ENCODE results near the gene NKAIN4.

NKAIN4 gene

GRCh38 chr20:63240004-63240403 lies 14.3 kb downstream of the NKAIN4 start:
- no peak for DNase-seq (ENCODE audit: low read depth, low spot score)
- H3K27ac ChIP-seq = no peak overlapping the region

GRCh38 chr20:63239431-63239830 lies 14.8 kb downstream of the NKAIN4 start:
- DNase-seq (ENCODE audit: low read depth, low spot score) = no peak
- no peak overlapping the region for H3K27ac ChIP-seq

GRCh38 chr20:63238514-63239125 lies 15.6 kb downstream of the NKAIN4 start:
- no peak overlapping the region for H3K27ac ChIP-seq
- no peak for DNase-seq (ENCODE audit: low read depth, low spot score)

- H3K27ac ChIP-seq = no peak overlapping the region
- DNase-seq (ENCODE audit: low read depth, low spot score) = no peak
These were observed 16.2 kb downstream of the NKAIN4 start for GRCh38 chr20:63238031-63238430.

GRCh38 chr20:63236116-63236837 lies 18.0 kb downstream of the NKAIN4 start:
- DNase-seq (ENCODE audit: low read depth, low spot score) = no peak
- no peak overlapping the region for H3K27ac ChIP-seq

- DNase-seq (ENCODE audit: low read depth, low spot score) = no peak
- H3K27ac ChIP-seq = no peak within 1 kb of the TSS
These were observed 18.8 kb downstream of the NKAIN4 start, which contains the start of gene BIRC7 for GRCh38 chr20:63235399-63235983. TSS of gene BIRC7 (plus strand) at chr20:63235905. CDS start at chr20:63236097, 192 bp downstream.

GRCh38 chr20:63234693-63235398 lies 19.4 kb downstream of the NKAIN4 start:
- DNase-seq (ENCODE audit: low read depth, low spot score) = no peak
- H3K27ac ChIP-seq = no peak overlapping the region

GRCh38 chr20:63233924-63234323 lies 20.3 kb downstream of the NKAIN4 start:
- H3K27ac ChIP-seq = no peak overlapping the region
- DNase-seq (ENCODE audit: low read depth, low spot score) = no peak

- no peak for DNase-seq (ENCODE audit: low read depth, low spot score)
- no peak overlapping the region for H3K27ac ChIP-seq
These were observed 21.3 kb downstream of the NKAIN4 start for GRCh38 chr20:63233061-63233344.

- DNase-seq (ENCODE audit: low read depth, low spot score) = no peak
- H3K27ac ChIP-seq = no peak overlapping the region
These were observed 21.8 kb downstream of the NKAIN4 start for GRCh38 chr20:63232235-63233060.

GRCh38 chr20:63230800-63231268 lies 23.4 kb downstream of the NKAIN4 start:
- no peak for DNase-seq (ENCODE audit: low read depth, low spot score)
- H3K27ac ChIP-seq = no peak overlapping the region

GRCh38 chr20:63228806-63229205 lies 25.5 kb downstream of the NKAIN4 start:
- H3K27ac ChIP-seq = no peak overlapping the region
- DNase-seq (ENCODE audit: low read depth, low spot score) = no peak

- DNase-seq (ENCODE audit: low read depth, low spot score) = no peak
- no peak overlapping the region for H3K27ac ChIP-seq
These were observed 27.0 kb downstream of the NKAIN4 start for GRCh38 chr20:63227260-63227659.

GRCh38 chr20:63226042-63226943 lies 28.0 kb downstream of the NKAIN4 start:
- H3K27ac ChIP-seq = no peak overlapping the region
- no peak for DNase-seq (ENCODE audit: low read depth, low spot score)

- DNase-seq (ENCODE audit: low read depth, low spot score) = no peak
- H3K27ac ChIP-seq = no peak overlapping the region
These were observed 29.2 kb downstream of the NKAIN4 start for GRCh38 chr20:63225082-63225454.

- no peak overlapping the region for H3K27ac ChIP-seq
- no peak for DNase-seq (ENCODE audit: low read depth, low spot score)
These were observed 29.7 kb downstream of the NKAIN4 start for GRCh38 chr20:63224412-63225081.

- H3K27ac ChIP-seq = no peak overlapping the region
- no peak for DNase-seq (ENCODE audit: low read depth, low spot score)
These were observed 30.4 kb downstream of the NKAIN4 start for GRCh38 chr20:63223826-63224207.

GRCh38 chr20:63223121-63223825 lies 31.0 kb downstream of the NKAIN4 start:
- DNase-seq (ENCODE audit: low read depth, low spot score) = no peak
- no peak overlapping the region for H3K27ac ChIP-seq
